Heart left ventricle (tissue), 16 donors: ENCODE measurements around the gene KIF26B. TPM values are rescaled to one million over a fixed set of nuclear protein-coding genes. Genes with fewer than 3 reads are reported as not detected.

Experiments
- ATAC-seq, 4 donors: fragments of 200-7000 bp; cut with Tn5 transposase; one replicate each; pipeline ENCODE4 v1.9.1; 2020 to 2022; ENCODE audit warnings: moderate library complexity in 4 of 4, mild to moderate bottlenecking in 3 of 4, moderate number of reproducible peaks in 1 of 4
- DNase-seq, 5 donors: peaks; one replicate each; pipeline ENCODE4 v3.0.0-alpha.2; 2020
- H3K27ac ChIP-seq, 12 donors: fragments of 200-600 bp; sonication (generic) in 4 of 12; one replicate each; pipeline versions ENCODE4 v1.5.0 to v1.8.0; 2016 to 2022; ENCODE audit warnings: mild to moderate bottlenecking in 2 of 12
- H3K27me3 ChIP-seq, 9 donors: fragments of 200-600 bp; sonication (generic) in 2 of 9; one replicate each; pipeline versions ENCODE4 v1.5.1 to v1.8.0; 2016 to 2022; ENCODE audit warnings: mild to moderate bottlenecking in 3 of 9
- H3K36me3 ChIP-seq, 9 donors: fragments of 200-600 bp; sonication (generic) in 2 of 9; one replicate each; pipeline versions ENCODE4 v1.5.0 to v1.8.0; 2018 to 2022; ENCODE audit warnings: mild to moderate bottlenecking in 2 of 9
- H3K4me1 ChIP-seq, 12 donors: fragments of 200-600 bp; sonication (generic) in 4 of 12; one replicate each; pipeline versions ENCODE4 v1.5.0 to v1.8.0; 2016 to 2022; ENCODE audit warnings: mild to moderate bottlenecking in 3 of 12
- H3K4me3 ChIP-seq, 12 donors: fragments of 200-600 bp; sonication (generic) in 4 of 12; one replicate each; pipeline versions ENCODE4 v1.5.0 to v1.8.0; 2017 to 2022; ENCODE audit warnings: mild to moderate bottlenecking in 9 of 12, moderate library complexity in 4 of 12
- H3K9me3 ChIP-seq, 12 donors: fragments of 200-600 bp; sonication (generic) in 4 of 12; one replicate each; pipeline versions ENCODE4 v1.5.0 to v1.8.0; 2016 to 2022; ENCODE audit warnings: mild to moderate bottlenecking in 1 of 12
- POLR2A ChIP-seq, 2 donors: fragments of 450-650 bp; IDR thresholded peaks; one replicate each; pipeline ENCODE4 v1.6.1; 2017; ENCODE audit warnings: antibody characterized with exemption in 2 of 2, mild to moderate bottlenecking in 2 of 2, moderate library complexity in 2 of 2
- WGBS, 4 donors: extraction: QIAGEN DNeasy Blood & Tissue Kit in 2 of 4; methylation state at CpG; one replicate each; pipeline versions ENCODE4 v1.1.5 to v1.1.7; 2013 to 2018; 5-methylcytosine and 5-hydroxymethylcytosine counted together
- intact Hi-C, 10 donors: fragments of 100-400 bp; cut with DNase I; formaldehyde crosslinking; loops; one replicate each; pipeline versions ENCODE4 v1.11.1 to v1.14.2; 2022
- polyA plus RNA-seq, 2 donors: library from polyadenylated mRNA; stranded (reverse); fragments of 200-250 nt; gene quantifications; one replicate each; pipeline ENCODE4 v1.2.3, GENCODE V29; 2013
- total RNA-seq, 9 donors: library from RNA; depleted of rRNA in 2 of 9; stranded (reverse); fragments of >200 nt in 2 of 9; fragmentation: NEBNext Ultra II Directional in 3 of 9; extraction: Animal tissue kit (Norgen Biotek cat#: 25700) in 3 of 9; gene quantifications; one replicate each; pipeline versions ENCODE4 v1.1.0 to v1.2.4, GENCODE V29; 2016 to 2023
- TF ChIP-seq, protein P1 (sequence below), 12 donors: fragments of 200-600 bp; sonication (generic) in 4 of 12; IDR thresholded peaks; one replicate each; pipeline versions ENCODE4 v1.5.0 to v1.8.0; 2018 to 2022; ENCODE audit warnings: antibody characterized with exemption in 12 of 12, mild to moderate bottlenecking in 5 of 12
- donor health status: ischemic (EF 13 %, LVEDD 7.1; RV severe dilation, severe dysfunction).
- donor health status: healthy with polysubstance abuse.
- donor health status: DM: no; HTN: yes; CAD: no.
- donor health status: DM: no; HTN: no; CAD: no.
- donor health status: ischemic (EF 25% LVEDD 6.9; RV normal size, moderate dysfunction).
- donor health status: ischemic (EF 25% LVEDD 5.7; RV mildly dilated, moderate dysfunction).
- donor health status: healthy.
- donor health status: DM: yes; HTN: yes; CAD: no.
- donor health status: ischemic (EF 35%, LVEDD 5.7; RV mildly dilated, moderate dysfunction).
- donor health status: nonischemic (EF 11% LVEDD 7.7; RV severe dilation, severe dysfunction).
- donor health status: DM: yes; HTN: yes; CAD: no.
- donor health status: PGD.
- donor health status: ischemic (EF 29% LVEDD 5.4; RV normal size, mild dysfunction).
- donor health status: nonischemic (EF 23%, LVEDD 6.1; RV moderate dilation, normal function).

KIF26B gene
- total and polyA plus RNA-seq, 11 donors, result 1.2 to 7.0 (median 2.3) TPM

DNA sequence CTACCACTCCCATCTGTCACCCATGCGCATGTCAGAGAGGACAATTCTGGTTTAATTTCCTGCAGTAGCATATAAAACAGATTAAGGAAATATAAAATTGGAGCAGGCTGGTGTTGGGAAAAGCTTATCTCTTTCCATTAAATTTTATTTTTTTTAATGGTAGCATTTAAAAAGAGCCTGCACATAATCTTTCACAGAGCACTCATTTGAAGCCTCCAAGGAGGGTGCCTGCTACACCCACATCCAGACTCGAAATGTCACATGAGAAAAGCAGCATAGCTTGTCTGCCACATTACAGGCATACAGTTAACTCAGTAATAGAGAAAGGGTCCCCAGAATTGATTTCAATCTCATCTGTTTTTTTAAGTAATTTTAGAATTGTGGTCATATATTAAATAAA lies 599.0 kb downstream of the KIF26B start:
- no peak overlapping the region for H3K27ac ChIP-seq
- ATAC-seq, result no peak
- TF ChIP-seq POLR2A (IDR thresholded peaks at IDR 0.05), result no peak
- TF ChIP-seq, protein P1, sequence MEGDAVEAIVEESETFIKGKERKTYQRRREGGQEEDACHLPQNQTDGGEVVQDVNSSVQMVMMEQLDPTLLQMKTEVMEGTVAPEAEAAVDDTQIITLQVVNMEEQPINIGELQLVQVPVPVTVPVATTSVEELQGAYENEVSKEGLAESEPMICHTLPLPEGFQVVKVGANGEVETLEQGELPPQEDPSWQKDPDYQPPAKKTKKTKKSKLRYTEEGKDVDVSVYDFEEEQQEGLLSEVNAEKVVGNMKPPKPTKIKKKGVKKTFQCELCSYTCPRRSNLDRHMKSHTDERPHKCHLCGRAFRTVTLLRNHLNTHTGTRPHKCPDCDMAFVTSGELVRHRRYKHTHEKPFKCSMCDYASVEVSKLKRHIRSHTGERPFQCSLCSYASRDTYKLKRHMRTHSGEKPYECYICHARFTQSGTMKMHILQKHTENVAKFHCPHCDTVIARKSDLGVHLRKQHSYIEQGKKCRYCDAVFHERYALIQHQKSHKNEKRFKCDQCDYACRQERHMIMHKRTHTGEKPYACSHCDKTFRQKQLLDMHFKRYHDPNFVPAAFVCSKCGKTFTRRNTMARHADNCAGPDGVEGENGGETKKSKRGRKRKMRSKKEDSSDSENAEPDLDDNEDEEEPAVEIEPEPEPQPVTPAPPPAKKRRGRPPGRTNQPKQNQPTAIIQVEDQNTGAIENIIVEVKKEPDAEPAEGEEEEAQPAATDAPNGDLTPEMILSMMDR (IDR thresholded peaks at IDR 0.05), result no peak
- H3K27me3 ChIP-seq, result no peaks in the 10 kb centered on the region
- intact Hi-C loops, result loop anchor here in 1 of 10 donors (10.0 kb wide), 1 partner anchor 349 kb away; no protein-coding TSS in a partner anchor
- no peaks in the 10 kb centered on the region for H3K36me3 ChIP-seq
- H3K4me1 ChIP-seq, result no peaks in the 10 kb centered on the region
- H3K4me3 ChIP-seq, result no peak overlapping the region
- no peak for DNase-seq
- peaks cover 0 to 36% (median 7%) of the 10 kb centered on the region in 12 donors for H3K9me3 ChIP-seq
- 96 to 99% (median 97%) methylated on average over 2 of the region's 2 CpGs for WGBS, 4 donors

DNA sequence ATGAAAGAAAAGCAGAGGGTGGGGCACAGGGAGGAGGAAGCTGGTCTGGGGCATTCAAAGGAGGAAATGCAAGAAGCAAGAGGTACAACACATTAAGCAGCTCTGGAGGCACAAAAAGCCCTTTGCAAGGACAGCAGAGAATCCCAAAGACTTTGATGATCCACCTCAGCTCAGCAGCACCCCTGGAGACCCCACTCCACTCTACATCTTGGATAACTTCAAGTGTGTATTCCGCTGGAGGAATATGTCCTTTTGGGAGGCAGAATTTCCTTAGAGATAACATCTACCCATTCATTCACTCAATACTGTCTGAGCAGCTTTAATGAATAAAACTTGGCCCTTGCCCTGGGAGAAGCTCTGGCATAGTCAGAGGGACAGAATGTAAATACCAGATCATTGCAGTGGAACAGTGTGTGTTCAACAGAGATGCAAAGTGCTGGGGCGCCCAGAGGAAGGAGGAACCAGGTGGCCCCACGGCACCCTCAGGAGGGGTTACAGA lies 599.7 kb downstream of the KIF26B start:
- ATAC-seq, result no peak
- intact Hi-C loops, result loop anchor here in 1 of 10 donors (10.0 kb wide), 1 partner anchor 350 kb away; no protein-coding TSS in a partner anchor
- Histone ChIP-seq H3K36me3 (no peaks in the 10 kb centered on the region), H3K27me3 (no peaks in the 10 kb centered on the region), H3K4me1 (no peaks in the 10 kb centered on the region), H3K9me3 (peaks cover 0 to 36% (median 7%) of the 10 kb centered on the region in 12 donors), H3K4me3 (no peak overlapping the region), H3K27ac (no peak overlapping the region)
- WGBS, 4 donors, result 86 to 93% (median 90%) methylated on average over 3 of the region's 3 CpGs
- no peak for DNase-seq
- no peak for TF ChIP-seq POLR2A (IDR thresholded peaks at IDR 0.05)
- TF ChIP-seq, protein P1 (IDR thresholded peaks at IDR 0.05), result no peak
